NCI-H1930 (cell line): ENCODE measurements around the gene CREB3L1.

Experiments used
- DNase-seq, 2 experiments: peaks; one replicate each; lab custom pipeline; 2025; lab: John Stamatoyannopoulos, UW

The CREB3L1 gene

DNA sequence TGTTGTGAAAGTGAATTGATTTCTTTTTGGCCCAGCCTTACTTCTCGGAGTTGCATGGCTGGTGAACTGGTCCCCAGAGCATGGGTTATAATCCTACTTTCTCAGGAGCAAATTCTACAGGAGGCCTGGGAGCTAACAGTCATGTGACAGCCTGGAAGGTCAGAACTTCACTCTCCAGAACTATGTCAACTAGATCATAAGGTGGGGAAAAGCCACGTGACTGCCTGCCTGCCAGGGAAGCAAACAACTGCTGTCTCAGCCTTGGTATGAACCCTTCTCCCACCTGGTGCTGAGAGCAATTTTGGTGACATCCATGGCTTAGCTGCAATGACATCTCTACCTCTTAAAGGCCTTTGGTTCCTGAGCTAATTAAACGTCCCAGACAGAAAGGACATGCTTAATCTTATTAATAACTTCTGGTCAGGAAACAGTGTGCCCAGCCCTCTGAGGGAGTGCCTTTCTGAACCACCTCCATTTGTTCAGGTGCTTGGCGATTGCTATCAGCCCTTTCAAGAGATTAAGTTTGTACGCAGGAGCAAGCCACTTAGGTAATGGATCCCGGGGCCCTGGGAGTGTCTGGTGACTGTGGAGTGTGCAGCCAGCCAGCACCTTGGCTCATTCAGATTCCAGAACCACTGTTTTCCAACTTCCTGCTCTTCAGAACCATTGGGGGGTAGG lies 1.4 kb upstream of the CREB3L1 start:
- DNase-seq, result no peak

DNA sequence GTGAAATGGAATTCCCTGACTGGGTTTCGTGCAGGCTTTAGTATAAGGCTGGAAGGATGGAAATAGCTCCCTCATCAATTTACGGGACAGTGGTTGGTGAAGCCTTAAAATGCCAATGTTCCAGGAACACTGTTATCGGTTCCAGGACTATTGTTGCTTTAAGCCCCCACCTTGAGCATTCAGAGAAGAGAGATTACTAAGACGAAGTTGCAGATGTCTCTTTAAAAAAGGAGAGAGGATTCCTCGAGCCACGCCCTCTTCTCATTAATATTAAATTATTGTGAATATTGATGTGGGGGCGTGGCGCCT lies 195 bp upstream of the CREB3L1 start:
- DNase-seq, result peak in 1 of 2 experiments; percentile 40

DNA sequence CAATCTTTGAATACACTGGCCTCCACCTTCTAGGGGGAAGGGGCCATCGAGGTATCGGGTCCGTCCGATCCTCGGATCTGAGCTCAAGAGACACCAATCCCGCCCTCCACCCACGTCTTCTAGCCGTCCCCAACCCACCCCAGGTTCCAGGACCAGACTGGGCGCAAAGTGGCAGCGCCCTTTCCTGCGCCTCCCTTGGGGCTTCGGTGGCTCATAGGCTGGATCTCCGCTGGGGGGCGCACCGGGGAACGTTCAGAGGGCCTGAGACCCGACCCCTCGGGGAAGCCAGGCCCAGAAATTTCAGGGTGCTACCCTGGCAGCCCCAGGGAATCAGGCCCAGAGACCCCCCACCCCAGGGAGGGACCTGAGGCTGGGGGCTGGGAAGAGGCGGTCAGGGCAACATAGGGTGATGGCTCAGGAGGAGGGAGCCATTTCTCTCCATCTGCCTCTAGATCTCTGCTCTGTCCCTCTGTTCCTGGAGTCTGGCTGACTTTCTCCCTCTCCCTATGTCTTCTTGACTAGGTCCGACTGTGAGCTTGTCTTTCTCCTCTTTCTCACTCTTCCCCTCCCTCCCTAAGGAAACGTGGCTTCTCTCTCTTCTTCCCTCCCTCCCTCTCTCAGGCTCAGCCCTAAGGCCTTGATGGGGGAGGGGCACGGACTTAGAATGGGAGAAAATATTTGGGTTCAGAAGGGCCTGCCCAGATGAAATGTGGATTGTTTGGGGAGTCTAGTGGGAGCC lies 1.1 kb downstream of the CREB3L1 start:
- peak in 1 of 2 experiments; percentile 61 for DNase-seq

DNA sequence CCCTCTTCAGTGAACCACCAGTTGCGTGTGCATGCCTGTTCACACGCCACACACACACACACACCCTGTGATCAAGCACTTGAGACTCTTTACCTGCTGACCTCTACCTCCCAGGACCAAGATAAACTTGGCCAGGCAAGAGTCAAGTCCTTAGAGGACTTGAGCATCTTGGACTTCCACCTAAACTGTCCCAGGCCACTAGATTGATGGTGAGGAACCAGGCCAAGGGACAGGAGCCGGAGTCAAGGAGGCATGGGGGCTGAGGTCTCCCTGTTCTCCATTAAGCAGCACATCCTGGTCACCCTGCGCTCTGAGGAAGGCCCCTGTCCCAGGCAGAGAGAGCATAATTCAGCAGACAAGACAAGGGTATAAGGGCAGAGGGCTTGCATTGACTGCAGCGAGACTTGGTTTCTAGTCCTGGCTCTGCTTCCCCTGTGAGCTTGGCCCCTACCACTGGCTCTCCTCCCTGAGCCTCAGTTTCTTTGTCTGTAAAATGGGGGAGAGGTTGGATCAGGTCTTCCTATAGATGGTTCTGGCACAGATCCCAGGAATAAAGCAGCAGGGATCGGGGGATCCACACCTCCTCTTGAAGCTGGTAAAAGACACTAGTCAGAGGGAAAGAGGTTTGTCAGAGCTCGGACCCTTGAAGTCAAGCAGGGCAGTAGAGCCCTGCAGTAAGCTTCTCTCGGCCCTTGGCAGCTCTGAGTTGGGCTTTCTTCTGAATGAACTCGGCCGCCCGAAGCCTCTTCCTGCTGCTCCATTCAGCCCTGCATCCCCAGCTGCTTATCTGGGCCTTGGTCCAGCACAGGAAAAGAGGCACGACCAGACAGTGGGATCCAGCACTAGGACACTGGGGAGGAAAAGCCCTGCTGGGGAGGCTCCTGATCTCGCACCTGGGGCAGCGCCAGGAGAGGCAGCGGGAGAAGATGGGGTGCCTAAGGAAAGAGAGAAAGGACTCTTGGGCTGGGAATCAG lies 2.0 kb downstream of the CREB3L1 start:
- no peak for DNase-seq

DNA sequence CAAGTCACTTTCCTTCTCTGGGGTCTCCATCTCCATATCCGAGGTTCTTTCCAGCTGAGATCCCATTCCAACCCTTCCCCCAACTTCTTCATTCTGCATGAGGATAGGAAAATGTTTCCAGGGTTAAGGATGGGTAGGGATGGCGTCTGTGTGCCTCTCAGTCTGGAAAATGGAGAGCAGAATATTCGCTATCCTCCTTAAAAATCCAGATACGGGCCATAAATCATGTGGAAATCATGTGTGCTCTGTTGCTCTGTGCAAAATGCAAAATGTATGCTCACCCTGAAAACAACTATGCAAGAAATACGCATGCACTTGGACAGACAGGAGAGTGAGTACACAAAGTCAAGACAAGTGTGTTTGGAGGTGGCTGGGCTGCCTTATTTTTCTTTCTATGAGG lies 3.2 kb downstream of the CREB3L1 start:
- no peak for DNase-seq

DNA sequence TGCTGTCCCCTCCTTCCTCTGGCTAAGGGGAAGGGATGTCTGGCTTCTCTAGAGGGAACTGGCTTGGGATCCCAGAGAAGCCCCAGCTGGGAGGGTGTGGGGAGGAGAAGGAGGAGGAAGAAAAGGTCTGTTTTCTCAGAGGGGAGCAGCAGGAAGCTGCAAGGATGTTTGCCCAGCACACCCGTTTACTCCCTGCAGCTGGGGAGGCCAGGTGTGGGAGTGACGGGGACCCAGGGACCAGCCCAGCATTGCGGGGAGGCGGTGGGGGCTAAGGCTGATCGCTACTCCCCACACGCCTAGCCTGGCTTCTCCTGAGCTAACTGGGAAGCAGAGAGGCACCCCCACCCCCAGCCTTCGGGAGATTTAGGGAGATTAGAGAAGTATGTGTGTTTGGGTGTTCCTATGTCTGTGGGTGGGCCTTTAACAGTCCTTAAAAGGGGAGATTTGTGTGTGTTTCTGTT lies 3.9 kb downstream of the CREB3L1 start:
- no peak for DNase-seq

DNA sequence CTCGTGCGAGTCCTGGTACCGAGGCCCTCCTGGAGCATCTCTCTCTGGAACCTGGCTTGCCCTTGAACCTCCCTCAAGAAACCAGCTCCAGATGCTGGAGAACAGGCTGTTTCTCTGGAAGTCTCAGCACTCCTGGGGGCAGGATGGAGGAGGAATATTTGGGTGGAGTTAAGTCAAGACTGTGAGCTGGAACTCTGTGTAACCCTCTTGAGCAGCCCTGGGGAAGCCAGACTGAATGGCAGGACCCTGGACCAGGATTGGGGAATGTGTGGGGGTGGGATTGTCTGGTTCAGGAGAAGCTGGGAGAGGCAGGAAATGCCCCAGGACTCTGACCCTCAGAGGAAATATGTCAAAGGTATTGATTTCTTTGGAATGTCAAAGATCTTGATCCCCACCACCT lies 7.7 kb downstream of the CREB3L1 start:
- no peak for DNase-seq

DNA sequence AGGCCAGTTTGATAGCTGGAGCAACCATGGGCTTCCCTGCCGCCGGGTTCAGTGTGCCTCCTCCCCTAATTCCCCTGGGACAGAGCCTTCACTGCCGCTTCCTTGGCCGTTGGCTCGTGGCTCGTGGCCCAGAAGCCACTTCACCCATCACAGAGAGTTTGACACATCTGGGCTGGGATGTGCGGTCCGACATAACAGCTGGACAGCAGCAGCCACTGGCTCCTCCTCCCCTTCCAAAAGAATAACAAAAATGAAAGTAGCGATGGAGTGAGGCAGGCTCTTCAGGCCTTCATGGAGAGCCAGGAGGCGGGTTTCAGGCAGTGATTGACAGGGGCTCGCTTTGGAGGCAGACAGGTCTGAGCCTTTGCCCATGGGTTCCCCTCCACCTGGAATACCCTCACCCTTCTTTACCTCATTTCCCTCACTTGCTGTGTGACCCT lies 8.2 kb downstream of the CREB3L1 start:
- DNase-seq, result no peak

DNA sequence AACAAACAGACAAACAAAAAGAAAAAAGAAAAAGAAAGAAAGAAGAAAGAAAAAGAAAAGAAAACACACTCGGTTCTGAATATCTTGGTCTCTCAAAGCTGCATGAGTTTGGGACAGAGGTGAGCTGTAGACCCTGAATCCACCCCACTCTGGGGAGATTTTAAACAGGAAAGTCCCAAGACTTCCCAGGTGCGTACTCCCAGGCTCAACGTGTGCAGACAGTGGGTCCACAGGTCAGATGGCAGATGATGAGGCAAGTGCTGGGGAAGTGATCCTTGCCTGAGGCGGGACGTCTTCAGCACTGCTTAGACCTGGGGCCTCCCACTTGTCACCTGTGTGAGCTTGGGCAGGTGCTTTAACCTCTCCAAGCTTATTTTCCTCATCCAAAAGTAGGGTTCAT lies 9.3 kb downstream of the CREB3L1 start:
- DNase-seq, result no peak

DNA sequence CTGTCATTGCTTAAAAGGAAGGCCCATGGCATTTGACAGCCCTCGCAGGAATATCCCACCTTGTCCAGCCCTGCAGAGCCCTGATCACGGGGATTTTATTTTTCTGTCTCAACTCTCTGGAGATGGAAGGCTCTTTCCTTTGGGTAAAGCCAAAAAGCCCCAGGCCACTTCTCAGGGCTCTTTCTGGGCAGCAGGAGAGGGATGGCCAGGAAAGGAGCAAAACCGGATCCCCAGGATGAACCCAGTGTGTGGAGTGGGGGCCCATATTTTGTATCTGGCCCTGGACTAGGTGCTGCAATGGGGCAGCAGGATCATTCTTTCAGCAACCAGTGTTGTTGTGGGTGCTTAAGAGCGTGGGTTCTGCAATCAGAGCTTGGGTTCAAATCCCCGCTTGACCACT lies 11.0 kb downstream of the CREB3L1 start:
- no peak for DNase-seq

DNA sequence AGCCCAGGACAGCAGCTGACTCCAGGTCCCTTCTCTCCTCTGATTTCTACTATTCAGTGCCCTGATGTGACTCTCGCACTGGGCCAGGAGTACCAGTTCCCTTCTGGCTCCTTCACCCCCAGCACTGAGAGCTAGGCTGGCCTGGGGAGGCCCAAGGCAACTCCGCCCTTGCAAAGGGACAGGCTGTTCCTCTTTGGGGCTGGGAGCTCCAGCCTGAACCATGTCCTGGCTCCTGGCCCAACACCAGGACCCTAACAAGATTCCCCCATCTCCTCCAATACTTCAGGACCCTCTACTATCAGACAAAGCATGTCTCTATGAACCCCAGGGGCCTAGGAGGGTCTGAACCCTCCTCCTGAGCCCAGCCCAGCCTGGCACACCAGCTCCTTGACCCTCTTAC lies 12.5 kb downstream of the CREB3L1 start:
- no peak for DNase-seq

DNA sequence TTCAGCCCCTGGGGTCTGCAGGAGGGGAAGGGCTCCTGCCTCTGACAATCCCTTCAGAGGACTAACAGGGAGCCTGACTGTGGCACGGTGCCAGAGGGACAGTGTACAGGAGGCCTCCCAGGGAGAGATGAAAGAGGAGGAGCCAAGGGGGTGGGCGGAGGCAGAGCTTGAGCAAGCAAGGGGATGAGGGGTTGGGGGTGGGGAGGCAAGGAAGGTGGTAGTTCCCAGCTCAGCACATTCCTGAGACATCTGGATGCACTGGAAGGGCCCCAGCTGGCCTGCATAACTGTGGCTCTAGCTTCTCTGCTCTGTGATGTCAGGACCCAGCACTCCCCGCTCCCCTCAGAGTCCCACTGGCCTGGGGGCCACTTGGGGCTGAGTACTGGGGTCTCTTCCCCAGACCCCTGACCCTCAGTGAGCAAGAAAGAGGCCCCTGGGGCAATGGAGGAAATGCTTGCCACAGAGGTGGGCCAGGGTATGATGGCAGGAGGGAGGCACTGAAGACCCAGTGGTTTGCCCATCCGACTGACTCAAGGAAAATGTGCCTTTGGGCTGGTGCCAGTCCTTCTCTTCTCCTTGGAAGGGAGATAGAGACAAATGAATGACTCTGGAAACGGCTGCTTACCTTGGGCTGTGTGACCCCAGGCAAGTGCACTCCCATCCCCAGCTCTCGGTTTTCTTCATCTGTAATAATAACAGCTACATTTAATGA lies 13.3 kb downstream of the CREB3L1 start:
- no peak for DNase-seq

DNA sequence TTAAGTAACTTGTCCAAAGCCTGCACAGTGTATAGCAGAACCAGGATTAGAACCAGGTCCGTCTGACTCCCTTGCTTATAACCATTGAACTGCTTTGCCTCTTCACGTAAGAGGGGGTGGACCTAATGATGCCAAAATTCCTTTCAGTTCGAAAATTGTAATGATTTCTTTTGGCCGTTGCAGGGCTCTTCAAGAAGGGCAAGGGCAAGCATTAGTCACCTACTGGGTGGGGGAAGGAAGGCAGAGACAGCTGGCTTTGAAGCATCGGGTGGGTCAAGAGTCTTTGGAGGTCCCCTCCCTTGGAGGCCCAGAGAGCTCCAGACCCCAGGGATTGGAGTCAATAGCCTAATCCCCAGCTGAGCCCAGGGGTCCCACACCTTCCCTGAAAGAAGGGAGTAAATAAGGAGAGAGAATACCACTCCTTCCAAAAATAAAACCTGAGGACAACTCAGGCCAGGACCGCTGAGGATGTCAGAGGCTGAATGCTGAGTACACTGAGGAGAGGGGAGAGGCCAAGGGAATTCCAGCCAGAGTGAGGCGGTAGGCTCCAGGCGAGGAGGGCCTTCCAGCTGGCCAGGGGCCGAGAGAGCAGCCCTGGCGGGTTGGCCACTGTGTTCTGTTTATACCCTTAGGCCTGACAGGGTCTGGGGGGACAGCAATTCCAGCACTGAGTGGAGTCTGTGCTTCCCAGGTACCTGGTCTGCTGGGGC lies 14.1 kb downstream of the CREB3L1 start:
- DNase-seq, result no peak

DNA sequence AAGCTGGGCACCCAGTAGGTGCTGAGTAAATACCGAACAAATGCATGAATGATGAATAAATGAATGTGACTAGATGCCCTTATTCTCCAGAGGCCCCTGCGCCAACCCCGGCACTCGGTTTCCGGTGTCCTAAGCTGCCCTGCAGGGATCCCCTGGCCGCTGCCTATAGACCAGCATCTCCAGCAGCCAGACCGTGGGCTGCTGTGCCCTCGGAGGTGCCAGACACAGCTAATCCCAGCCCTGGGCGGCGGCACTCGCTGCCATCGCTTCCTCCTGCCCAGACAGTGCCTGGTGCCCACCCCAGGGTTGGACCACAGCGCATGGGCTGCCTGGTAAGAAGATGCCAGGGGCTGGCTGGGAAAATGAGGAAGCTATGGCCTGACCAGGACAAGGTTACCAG lies 15.6 kb downstream of the CREB3L1 start:
- DNase-seq, result no peak

DNA sequence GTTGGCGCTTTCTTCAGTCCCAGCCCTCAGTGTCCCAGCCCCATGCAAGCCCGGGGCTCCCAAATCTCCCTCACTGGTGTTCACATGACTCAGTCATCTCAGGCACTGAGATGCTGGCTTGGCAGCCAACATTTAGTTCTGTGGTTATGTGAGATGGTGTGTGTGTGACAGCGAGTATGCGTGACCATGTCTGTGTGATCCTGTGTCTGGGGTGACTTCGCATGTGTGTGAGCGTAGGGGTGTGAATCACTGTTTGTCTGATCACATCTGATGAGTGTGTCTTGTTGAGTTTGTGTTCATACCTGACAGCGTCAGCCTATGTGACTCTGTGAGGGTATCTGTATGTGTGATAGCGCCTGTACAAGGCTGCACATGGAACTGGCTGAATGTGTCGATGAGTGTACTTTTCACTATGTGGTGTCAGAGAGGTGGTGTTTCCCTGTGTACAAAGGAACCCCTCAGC lies 16.2 kb downstream of the CREB3L1 start:
- no peak for DNase-seq

DNA sequence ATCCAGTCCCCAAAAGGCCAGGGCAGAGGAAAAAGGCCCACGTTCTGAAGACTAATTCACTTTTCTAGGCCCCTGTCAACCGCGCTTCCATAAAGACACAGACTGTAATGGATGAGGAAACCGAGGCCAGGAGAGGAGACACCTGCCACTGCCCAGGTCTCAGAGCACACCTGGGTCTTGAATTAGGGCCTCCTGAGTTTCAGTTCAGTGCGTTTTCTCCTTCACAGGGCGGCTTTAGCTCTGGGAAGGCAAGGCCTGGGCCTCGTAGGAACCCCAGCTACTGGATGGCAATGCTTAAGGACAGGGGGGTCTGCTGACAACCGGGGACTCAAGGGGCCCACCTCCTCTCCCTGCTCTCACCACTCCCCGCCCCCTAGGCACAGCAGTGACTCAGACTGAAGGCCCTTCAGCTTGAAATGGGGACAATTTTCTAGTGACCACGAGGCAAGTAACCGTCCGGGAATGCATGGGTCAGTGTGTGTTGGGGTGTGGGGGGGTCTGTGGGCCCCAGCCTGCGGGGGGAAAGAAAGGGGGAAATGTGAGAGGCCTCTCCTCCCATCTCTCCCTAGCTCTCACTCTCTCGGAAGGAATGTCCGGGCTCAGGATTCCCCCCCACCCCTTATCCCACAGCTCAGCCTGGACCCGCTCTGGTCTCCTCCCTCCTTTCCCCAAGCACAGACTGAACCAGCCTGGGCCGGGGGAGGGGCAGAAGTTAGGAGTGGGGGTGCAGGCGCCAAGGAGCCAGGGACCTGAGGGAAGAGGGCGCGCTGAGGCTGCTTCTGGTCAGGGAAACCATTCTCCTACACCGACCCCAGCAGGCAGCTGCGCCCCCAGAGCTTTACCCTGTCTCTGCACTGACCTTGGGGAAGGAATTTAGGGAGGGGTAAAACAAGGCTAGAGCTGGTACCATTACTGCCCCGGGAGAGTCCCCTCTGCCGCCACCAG lies 17.2 kb downstream of the CREB3L1 start:
- DNase-seq, result no peak

DNA sequence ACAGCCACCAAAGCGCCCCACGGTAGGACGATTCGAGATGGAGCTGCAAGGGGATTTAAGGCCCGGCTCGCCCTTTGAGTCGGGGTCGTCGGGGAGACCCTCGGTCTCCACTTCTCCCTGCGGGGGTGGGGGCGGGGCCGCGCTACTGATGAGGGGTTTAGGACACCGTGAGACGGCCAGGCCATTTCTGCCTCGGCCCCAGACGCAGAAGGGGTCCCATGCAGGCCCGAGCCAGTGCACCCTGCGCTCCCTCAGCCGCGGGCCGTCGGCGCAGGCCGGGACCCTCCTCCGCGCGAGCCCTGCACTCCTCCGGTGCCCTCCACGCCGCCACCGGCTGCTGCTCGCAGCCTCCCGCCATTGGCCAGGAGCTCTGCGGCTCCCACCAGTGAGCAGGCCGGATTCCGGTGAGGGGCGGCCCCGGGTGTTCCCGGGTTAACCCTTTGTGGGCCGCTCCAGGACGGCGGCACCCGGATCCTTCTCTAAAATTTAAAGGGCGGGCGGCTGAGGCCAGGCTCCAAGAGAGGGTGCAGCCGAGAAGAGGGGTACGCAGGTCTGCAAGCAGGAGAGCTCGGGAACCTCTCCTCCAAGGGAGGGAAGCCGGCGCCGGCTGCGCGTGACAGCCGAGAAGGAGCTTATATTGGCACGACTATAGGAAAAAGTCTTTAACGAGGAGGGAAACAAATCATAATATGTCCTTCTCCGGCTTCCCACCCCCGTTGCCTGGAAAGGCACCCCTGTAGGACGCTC lies 18.0 kb downstream of the CREB3L1 start:
- DNase-seq, result peak; percentile 72 to 79

DNA sequence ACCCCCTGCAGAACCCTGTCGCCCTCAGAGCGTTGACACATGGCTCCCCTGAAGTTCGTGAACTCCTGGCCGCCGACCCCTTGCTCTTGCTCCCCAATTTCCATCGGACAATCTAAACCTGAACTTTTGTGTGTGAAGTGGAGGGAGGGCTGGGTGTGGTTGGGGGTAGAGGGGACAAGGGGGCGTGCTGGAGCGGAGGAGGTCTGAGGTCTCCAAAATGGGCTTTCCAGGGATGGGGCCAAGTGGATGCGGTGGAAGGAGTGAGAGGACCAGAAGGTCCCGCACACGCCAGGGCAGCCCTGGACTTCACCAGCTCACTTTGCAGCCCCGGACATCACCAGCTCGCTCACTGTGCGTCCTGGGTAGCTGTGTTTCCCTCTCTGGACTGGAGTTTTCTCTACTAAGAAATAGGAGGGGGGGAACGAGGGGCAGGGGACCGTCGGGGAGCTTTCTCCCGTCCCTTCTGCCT lies 18.6 kb downstream of the CREB3L1 start:
- DNase-seq, result no peak
